AG08395 (cell line): ENCODE data around the gene WDR62.

Source experiments
- DNase-seq: peaks from one replicate; pipeline ENCODE4 v3.0.0; 2012; ENCODE audit warnings: mixed read lengths, low spot score

Gene WDR62

DNA sequence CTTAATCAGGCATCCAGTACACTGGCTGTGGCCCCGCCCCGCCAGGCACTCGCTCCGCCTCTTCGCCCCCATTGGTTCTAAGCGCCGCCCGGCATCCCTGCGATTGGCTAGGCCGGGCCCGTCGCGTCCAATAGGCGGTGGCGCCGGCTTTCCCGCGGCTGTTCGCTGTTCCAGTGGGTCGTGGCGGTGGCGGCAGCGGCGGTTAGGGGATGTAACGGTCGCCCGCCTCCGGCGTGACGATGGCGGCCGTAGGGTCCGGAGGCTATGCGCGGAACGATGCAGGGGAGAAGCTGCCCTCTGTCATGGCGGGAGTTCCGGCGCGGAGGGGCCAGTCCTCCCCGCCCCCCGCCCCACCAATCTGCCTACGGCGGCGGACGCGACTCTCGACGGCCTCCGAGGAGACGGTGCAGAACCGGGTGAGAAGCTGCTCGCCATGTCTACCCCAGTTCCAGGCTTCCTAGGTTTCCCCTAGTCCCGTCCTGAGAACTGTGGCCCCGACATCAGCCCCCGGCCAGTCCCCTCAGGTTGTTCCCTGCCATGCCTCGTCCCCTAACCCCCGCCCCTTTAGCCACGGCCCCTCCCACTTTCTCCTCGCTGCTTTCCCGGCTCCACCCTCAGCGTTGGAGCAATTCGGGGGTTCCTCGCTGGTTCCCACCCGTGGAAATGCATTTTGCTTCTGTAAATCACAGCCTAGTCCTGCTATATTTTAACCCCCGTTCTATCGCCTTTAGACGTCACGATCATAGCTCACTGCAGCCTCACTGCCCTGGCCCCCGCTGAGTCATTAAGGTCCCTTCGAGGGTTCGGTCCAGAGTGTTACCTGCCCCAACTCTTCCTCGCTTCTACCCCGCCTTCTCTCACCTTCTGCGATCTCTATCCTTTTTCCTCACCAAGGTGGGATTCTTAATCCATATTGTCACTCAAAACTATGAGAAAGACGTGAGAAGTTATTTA lies at the start of gene WDR62:
TSS of gene WDR62 (plus strand) at position 165 of the 954 bp plus-strand sequence. CDS start at position 240, 75 bp downstream.
- peak; percentile 98 for DNase-seq

DNA sequence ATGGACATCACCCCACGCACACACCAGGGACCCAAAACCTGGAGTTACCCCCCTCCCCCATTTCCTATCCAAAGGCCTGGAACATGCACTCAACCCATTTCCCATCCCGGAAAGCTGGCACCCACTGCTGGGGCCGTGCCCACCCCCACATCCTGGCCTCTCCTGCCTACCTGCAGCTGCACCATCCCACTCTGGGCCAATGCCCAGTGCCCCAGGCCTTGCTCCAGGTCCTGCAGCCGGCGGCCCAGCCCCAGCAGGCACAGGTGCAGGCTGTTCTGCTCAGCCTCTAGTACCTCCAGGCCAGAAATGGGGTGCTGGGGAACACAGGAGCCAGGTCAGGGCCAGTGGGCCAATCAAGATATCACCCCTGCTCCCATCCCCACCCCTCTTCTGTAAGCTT lies 47.7 kb upstream of the WDR62 start:
- no peak for DNase-seq

DNA sequence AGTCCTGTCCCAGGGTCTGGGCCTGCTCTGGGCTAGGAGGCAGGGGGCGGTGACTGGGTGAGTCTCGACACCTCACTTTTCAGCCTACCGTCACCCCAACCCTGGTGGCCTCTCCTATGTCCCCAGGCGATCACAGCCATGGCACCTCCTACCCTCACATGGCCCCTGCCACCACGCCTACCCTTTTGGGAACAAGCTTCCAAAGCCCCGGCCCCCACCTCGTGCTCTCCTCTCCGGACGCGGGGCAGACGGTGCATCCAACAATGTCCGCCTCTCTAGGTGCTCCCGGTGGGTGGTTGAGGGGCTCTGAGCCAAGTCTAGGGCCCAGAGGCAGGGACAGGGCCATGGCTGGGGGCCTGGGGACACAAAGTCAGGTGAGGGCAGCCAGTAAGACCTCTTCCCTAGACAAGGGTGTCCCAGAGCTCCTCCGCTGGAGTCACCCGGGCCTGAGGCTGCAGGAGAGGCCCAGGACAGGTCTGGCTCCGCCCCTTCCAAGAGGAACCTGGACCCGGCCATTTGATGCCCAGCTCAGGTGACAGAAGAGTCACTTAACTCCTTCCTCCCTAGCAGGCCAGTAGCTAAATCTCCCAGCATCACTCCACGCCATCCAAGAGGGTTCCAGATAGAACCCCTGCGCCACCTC lies 46.2 kb upstream of the WDR62 start, which contains the start of gene SYNE4:
TSS of gene SYNE4 (minus strand) at position 478 of the 643 bp plus-strand sequence. CDS start at position 346, 132 bp downstream.
- DNase-seq, result no peak

DNA sequence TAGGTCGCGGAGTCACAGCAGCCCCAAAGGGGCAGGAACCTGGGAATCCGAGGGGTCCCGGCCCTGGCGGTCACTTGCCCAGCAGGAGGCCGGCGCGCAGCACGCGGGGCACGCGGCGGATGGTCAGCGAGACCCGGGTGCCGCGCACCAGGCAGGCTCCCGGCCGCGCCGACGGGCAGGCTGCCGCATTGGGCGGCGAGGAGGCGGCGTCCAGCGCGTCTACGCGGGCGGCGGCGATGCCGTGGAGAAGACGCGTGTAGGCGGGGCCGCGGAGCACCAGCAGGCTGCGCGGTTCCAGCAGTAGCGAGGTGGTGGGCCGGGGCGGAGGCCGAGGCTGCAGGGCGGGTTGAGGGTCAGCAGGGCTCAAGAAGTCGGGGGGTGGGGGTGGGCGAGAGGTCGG lies 45.5 kb upstream of the WDR62 start:
- peak; percentile 82 for DNase-seq

DNA sequence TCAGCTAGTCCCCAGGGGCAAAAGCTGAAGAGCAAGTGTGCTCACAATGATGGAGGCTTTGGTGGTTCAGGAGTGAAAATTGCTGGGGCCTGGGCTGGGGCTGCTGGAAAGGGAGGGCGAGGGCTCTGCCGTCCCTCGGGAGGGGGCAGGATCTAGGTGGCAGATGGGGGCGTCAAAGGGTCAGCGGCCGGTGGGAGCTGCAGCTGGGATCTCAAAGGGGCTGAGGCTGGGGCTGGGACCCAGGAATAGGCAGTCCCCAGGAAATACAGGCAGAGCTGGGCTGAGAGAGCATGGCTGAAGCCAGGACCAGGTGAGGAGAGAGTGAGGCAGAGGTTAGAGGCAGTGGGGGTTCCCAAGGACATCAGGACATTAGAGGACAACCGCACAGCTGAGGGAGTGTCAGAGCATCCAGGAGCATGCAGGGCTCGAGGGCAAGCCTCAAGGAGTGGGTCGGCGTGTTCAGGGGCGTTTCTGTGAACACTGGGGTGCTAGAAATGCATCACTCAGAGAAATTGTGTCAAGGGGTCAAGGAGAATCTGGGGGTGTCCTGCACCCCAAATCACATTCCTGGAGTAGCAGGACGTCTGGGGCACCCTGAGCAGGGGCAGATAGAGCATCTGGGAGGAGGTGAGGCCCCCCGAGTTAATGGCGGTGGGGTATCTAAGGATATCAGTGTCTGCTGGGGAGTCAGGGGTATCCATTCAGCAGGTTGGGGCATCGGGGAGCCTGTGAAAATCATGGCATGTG lies 44.9 kb upstream of the WDR62 start:
- DNase-seq, result no peak

DNA sequence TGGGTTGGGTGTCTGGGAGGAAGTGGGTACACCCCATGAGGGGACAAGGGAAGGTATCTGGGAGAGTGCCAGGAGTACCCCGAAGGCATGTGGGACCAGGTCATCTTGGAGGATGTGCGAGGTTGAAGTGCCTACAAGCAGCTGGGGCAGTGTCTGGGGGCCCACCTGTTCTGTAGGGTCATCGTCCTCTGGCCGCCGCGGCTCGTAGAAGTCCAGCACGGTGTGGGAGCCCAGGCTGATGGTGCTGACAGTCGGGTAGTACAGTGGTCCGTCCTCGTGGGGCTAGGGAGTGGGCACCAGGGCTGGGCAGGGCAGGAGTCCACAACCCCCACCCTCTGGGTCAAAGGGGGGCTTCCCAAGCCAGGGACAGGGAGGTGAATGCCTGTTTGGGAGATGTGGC lies 44.3 kb upstream of the WDR62 start:
- DNase-seq, result no peak

DNA sequence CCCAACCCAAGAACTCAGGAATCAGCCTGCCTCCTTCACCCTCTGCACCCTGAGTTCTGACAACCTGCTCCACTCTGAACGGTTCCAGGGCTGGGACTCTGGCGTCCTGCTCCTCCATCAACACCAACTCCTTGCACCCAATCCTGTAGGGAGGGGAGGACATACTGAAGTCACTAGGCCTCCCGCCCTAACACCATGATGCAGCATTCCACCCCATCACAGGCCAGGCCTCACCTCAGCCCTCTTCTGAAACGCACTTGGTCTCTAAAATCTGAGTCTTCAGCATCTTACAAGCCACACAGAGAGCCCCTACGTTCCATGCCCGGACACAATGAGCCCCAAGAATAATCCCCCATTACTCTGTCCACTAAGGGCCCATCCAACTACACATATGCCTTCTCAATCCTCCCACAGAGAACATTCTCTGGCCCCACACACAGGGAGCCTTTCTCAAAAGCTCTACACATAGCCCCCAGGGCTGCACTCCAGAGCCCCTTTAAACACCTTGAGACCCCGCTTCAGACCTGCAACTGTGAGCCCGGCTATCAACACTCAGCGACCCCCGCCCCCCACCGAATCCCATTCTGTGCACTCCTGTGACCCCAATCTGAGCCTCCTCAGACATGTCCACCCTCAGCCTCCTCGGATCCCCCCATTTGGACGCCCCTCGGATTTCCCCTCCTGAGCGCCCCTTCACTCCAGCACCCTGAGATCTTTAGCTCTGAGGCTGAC lies 41.3 kb upstream of the WDR62 start:
- DNase-seq, result no peak

DNA sequence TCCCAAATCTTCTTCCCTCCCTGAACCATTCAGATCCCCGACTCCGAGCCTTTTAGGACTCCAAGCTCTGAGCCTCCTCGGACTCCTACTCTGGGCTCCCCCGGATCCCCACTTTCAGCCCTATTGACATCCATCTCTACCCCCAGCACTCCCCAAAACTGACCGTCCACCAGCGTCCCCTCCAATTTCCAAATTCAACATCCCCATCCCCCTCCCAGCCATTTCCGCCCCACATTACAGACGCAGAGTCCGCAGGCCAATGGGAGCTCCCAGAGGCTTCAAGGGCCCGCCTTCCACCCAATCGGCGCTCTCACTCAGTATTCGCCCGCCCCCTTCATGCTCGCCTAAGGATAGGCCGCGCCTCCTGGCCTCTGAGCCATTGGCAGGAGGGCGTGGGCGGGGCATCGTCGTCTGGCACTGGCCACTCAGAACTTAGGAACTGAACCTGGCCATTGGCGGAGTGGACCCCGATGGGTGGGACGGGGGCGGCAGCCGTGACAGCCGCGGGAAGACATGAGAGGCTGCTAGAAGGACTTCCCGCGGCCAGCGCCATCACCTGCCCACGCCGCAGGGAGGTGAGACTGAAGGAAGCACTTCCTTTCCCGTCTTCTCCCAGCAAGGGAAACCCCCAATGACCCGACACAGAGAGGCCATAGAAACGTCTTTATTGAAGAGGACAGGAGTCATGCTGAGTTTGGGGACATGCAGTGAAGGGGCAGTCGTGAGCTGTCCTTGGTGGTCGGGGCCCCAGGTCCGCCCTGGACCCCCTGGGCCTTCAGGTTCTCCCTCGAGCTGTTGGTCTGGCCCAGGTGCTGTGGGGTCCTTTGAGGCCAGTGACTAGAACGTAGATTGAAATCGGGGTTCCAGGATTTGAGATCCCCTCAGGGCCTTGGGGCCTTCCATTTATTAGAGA lies 40.4 kb upstream of the WDR62 start, which contains the start of gene ALKBH6:
TSS of gene ALKBH6 (minus strand) at position 202 of the 913 bp plus-strand sequence. CDS start 816 bp downstream, outside the sequence.
- DNase-seq, result peak; percentile 99

DNA sequence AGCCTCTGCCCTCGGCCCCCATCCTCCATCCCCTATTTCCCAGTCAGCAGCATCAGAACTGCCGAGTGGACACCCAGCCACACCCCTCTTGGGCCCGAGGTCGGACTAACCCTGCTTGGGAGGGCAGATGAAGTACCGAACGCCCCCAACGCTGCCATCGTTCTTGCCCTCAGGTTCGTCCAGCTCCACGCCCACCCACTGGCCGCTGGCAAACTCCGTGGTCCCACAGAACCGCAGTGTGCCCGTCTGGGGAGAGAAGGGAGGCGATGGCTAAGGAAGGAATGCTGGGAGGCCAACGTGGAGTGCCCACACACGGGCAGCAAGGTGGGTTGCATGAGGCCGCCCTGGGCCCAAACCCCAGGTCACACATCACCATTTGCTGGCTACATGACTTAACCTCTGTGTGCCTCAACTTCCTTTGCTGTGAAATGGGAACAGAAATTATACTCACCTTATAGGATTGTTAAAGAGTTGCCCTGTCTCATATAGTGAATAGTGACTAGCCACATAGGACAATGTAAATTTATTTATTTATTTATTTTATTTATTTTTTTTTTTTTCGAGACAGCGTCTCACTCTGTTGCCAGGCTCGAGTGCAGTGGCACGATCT lies 35.5 kb upstream of the WDR62 start:
- DNase-seq, result no peak

DNA sequence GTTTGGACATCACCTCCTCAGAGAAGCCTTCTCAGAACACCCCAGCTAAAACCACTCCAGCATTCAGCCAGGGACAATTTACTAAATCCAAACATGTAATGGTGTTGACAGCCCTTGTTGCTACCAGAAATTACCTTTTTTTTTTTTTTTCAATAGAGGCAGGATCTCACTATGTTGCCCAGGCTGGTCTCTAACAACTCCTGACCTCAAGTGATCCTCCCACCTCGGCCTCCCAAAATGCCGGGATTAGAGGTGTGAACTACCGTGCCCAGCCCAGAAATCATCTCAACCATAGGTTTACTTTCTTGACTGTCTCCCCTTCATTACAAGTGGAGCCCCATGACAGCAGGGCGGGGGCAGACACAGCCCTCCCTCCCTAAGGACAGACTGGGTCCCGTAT lies 31.3 kb upstream of the WDR62 start:
- DNase-seq, result no peak

DNA sequence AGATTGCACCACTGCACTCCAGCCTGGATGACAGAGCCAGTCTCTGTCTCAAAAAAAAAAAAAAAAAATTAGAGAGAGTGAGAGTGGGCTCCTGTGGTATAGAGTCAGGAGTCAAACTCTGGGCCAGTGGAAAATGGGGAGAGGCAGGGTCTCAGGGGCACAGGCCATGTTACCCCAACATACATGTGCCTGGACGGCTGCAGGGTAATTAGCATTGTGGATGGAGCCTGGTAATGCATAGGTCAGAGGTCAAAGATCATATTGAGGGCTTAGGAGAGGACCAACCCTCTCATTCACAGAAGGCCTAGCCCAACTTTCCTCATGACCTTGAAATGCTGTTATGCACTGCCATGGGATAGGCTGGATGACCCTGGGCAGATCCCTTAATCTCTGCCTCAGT lies 29.2 kb upstream of the WDR62 start:
- DNase-seq, result no peak

DNA sequence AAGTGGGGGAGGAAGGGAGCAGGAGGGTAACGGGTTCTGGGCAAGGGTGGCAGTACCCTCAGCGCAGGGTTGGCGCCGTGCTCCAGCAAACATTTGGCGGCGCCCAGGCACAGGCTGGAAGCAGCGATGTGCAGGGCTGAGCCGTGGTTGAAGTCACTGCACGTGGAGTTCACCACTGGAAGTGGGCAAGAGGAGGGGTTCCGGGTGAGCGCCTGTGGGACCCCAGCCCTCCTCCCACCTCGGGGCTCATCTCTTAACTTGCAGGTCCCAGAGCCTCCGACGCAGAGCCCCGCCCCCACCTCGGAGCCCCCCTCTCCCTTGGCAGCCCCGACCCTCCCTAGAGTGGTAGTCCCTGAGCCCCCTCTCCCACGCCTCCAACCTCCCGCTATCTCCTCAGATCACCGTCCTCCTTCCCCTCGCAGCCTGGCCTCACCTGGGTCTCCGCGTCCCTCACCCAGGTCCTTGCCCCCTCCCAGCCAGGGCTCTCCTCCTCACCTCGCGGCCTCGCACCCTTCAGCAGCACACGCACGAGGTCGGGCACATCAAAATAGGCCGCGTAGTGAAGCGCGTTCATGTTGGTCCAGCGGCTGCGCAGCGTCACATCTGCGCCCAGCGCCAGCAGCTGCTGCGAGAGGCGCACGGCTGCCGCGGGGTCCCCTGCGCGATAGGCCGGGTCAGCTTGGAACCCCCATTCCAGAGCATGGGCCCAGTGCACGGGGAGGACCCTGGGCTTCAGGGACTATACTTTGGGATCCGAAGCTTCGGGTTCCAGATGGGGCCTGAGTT lies 28.4 kb upstream of the WDR62 start:
- no peak for DNase-seq

DNA sequence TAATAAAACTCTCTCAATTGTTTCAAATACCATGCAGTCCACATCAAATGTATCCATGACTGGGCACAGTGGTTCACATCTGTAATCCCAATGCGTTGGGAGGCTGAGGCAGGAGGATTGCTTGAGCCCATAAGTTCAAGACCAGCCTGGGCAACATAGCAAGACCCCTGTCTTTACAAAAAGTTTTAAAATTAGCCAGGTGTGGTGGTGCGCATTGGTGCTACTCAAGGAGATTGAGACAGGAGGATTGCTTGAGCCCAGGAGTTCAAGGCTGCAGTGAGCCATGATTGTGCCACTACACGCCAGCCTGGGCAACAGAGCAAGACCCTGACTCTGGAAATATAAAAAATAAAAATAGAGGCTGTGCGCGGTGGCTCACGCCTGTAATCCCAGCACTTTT lies 27.0 kb upstream of the WDR62 start:
- no peak for DNase-seq

DNA sequence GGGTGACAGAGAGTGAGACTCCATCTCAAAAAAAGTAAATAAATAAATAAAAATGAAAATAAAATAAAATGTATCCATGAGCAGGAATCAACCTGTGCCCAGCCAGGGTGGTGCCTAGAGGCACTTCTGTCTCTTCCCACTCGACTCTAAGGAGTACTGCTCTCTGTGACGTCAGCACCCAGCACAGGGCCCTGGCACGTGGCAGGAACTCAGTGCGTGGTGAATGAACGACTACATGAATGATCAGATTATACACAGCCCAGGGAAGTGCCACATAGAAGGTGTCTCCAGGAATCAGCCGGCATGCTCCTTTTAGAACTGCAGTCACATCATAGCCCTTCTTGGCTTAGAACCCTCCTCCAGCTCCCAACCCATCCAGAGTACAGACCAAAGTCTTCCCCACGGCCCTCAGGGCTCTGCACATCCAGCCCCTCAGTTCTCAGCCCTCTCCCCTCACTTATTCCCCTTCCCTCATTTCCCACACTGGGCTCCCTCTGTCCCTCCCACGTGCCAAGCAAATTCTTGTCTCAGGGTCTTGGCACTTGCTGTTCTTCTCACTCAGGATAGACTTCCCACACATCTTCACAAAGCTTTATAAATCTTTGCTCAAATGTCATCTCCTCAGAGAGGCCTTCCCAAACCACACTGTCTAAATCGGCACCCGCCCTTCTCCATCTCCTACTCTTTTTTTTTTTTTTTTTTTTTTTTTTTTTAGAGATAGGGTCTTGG lies 26.2 kb upstream of the WDR62 start:
- no peak for DNase-seq

DNA sequence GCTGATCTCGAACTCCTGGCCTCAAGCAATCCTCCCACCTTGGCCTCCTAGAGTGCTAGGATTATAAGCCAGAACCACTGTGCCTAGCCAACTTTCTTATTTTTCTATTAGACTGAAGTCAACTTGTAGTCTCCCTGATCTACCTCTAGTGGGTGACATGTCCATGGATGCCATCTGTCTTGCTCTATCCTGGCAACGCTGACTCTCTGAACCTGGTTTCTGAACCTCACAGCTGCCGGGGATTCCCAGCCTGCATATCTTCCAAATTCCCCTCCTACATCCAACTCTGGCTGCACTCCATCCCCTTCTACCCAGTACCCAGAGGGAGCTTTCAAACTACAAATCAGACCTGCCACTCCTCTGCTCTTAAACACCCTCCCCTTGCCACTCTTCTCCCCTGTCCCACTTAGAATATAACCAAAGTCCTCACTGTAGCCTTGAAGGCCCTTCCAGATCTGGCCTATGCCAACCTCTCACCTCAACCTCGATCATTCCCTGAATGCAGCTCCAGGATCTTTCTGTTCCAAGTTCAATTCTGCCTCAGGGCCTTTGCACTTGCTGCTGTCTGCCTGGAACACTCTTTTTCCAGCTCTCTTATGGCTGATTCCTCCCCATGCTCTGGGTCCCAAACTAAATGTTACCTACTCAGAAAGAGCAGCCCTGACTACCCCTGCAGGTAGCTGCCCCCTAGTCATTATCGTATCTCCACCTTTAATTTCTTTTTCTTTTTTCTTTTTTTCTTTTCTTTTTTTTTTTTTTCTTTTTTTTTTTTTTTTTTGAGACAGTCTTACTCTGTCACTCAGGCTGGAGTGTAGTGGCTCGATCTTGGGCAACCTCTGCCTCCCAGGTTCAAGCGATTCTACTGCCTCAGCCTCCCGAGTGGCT lies 24.2 kb upstream of the WDR62 start:
- peak; percentile 60 for DNase-seq

DNA sequence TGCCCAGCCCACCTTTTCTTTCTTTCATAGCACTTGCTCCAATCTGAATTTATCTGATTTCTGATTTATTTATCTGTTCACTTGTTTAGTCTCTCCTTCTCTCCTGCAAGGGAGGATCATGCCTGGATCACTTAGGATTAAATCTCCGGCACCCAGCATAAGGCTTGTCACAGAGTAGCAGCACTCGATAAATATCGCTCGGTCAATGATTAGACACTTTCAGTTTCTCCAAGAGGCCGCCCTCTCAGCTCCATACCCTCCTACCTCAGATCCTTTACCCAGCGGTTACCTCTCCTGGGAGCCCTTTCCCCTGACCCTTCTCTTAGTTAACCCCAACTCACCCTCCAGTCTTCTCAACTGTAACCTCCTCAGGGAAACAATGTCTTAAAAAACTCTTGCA lies 23.4 kb upstream of the WDR62 start:
- DNase-seq, result no peak

DNA sequence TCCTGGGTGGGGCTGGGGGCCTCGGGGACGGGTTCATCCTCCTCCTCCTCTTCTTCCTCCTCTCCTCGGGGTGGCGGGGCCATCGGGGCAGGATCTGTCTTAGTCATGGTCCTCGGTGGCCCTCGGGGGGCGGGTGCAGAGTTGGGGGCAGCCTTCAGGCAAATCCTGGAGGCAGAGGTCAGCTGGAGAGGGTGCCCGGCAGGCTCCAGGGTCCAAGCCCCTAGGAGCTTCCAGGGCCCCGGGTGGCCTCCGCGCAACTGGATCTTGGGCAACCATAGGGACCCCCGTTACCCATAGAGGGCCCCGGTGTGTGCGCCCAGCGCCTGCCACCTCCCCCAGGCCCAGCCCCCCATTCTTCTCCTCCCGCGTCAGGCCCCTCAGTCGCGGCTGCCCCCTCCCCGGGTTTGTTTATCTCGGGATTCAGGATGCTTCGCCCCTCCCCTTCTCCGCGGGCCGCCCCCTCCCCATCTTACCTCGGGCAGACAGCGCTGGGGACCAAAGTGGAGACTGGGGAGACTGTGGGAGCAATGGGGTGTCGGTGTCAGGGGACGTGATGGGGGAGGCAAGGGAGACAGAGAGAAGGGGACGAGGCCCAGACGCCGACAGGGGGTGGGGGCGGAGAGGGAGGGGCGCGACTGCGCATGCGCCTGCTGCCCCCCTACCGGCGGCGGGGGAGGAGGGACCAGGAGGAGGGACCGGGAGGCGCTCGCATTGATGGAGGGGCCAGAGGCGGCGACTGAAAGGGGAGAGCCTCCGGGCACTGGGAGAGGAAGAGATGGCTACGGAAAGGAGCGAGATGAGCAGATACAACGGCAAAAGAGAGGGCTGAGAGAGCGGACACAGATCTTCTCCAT lies 22.2 kb upstream of the WDR62 start, which contains the start of gene CLIP3:
TSS of gene CLIP3 (minus strand) at position 623 of the 854 bp plus-strand sequence. CDS start at position 107, 516 bp downstream.
- peak; percentile 100 for DNase-seq
